HL-60 (cell line): ENCODE data around the gene THRB.

Experiments used
- DNase-seq, 2 experiments: peaks; one replicate each; pipeline ENCODE4 v3.0.0-alpha.2; 2010 to 2020; ENCODE audit warnings: low read depth in 1 of 2, low spot score in 1 of 2
- H3K27ac ChIP-seq: fragments of 250-450 bp; sonication (Bioruptor Pico); replicated peaks from 2 replicates; pipeline ENCODE4 v1.5.1; 2020; ENCODE audit warnings: mild to moderate bottlenecking, moderate library complexity
- H3K27me3 ChIP-seq: fragments of 250-450 bp; sonication (Bioruptor Pico); 2 replicates; pipeline ENCODE4 v1.5.1; 2021; ENCODE audit warnings: mild to moderate bottlenecking, moderate library complexity; ENCODE audit not compliant: insufficient read depth, poor library complexity, severe bottlenecking
- H3K4me3 ChIP-seq: replicated peaks from 2 replicates; pipeline ENCODE4 v1.5.1; 2011; ENCODE audit warnings: mild to moderate bottlenecking, control low read depth, low read length; ENCODE audit not compliant: insufficient read depth
- GABPA ChIP-seq: IDR thresholded peaks from 2 replicates; pipeline ENCODE4 v1.6.1; 2012; ENCODE audit warnings: low read depth
- POLR2AphosphoS5 ChIP-seq: IDR thresholded peaks from 2 replicates; pipeline ENCODE4 v1.6.1; 2012; ENCODE audit warnings: low read depth
- SPI1 ChIP-seq: IDR thresholded peaks from 2 replicates; pipeline ENCODE4 v1.6.1; 2012; ENCODE audit warnings: low read depth, mild to moderate bottlenecking, borderline replicate concordance
- TF ChIP-seq, protein P1 (sequence below): IDR thresholded peaks from one replicate; pipeline ENCODE4 v1.5.1; 2011; ENCODE audit warnings: low read length, control low read depth, inconsistent platforms; ENCODE audit not compliant: insufficient read depth
- TF ChIP-seq, protein P2 (sequence below): IDR thresholded peaks from 2 replicates; pipeline ENCODE4 v1.6.1; 2012; ENCODE audit warnings: low read depth; ENCODE audit not compliant: insufficient replicate concordance

THRB gene

GRCh38 chr3:24211381-24211780 is 283.3 kb downstream of the THRB start:
- no peak overlapping the region for H3K27ac ChIP-seq
- no peak for DNase-seq
- H3K4me3 ChIP-seq, result no peak overlapping the region
- no peaks in the 10 kb centered on the region for H3K27me3 ChIP-seq
- TF ChIP-seq GABPA (no peak), POLR2AphosphoS5 (no peak), SPI1 (no peak)
- TF ChIP-seq, protein P1, sequence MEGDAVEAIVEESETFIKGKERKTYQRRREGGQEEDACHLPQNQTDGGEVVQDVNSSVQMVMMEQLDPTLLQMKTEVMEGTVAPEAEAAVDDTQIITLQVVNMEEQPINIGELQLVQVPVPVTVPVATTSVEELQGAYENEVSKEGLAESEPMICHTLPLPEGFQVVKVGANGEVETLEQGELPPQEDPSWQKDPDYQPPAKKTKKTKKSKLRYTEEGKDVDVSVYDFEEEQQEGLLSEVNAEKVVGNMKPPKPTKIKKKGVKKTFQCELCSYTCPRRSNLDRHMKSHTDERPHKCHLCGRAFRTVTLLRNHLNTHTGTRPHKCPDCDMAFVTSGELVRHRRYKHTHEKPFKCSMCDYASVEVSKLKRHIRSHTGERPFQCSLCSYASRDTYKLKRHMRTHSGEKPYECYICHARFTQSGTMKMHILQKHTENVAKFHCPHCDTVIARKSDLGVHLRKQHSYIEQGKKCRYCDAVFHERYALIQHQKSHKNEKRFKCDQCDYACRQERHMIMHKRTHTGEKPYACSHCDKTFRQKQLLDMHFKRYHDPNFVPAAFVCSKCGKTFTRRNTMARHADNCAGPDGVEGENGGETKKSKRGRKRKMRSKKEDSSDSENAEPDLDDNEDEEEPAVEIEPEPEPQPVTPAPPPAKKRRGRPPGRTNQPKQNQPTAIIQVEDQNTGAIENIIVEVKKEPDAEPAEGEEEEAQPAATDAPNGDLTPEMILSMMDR, result no peak
- TF ChIP-seq, protein P2, sequence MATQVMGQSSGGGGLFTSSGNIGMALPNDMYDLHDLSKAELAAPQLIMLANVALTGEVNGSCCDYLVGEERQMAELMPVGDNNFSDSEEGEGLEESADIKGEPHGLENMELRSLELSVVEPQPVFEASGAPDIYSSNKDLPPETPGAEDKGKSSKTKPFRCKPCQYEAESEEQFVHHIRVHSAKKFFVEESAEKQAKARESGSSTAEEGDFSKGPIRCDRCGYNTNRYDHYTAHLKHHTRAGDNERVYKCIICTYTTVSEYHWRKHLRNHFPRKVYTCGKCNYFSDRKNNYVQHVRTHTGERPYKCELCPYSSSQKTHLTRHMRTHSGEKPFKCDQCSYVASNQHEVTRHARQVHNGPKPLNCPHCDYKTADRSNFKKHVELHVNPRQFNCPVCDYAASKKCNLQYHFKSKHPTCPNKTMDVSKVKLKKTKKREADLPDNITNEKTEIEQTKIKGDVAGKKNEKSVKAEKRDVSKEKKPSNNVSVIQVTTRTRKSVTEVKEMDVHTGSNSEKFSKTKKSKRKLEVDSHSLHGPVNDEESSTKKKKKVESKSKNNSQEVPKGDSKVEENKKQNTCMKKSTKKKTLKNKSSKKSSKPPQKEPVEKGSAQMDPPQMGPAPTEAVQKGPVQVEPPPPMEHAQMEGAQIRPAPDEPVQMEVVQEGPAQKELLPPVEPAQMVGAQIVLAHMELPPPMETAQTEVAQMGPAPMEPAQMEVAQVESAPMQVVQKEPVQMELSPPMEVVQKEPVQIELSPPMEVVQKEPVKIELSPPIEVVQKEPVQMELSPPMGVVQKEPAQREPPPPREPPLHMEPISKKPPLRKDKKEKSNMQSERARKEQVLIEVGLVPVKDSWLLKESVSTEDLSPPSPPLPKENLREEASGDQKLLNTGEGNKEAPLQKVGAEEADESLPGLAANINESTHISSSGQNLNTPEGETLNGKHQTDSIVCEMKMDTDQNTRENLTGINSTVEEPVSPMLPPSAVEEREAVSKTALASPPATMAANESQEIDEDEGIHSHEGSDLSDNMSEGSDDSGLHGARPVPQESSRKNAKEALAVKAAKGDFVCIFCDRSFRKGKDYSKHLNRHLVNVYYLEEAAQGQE, result no peak

GRCh38 chr3:24202071-24202470 is 292.6 kb downstream of the THRB start:
- Histone ChIP-seq H3K27me3 (no peaks in the 10 kb centered on the region), H3K27ac (no peak overlapping the region), H3K4me3 (no peak overlapping the region)
- DNase-seq, result no peak
- TF ChIP-seq GABPA (no peak), POLR2AphosphoS5 (no peak)
- TF ChIP-seq, protein P2, result no peak
- TF ChIP-seq, protein P1, result no peak

DNA sequence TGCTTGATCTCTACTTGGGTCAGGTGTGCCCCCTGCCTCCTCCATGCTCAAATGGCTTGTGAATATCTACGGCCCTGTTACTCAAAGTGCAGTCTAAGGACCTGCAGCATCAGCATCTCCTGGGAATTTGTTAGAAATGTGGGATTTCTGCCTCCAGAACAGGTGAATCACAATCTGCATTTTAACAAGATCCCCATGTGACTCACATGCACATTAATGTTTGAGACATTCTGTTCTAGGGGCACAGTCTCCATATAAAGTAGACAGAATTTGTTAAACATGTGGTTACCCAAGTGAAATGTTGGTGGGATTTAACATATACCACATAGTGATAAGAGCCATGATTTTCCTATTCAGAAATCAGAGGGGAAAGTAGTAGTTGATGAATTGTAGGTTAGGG is 293.3 kb downstream of the THRB start:
- no peak overlapping the region for H3K27ac ChIP-seq
- TF ChIP-seq SPI1 (no peak), POLR2AphosphoS5 (no peak), GABPA (no peak)
- TF ChIP-seq, protein P1, result no peak
- TF ChIP-seq, protein P2, result no peak
- no peak for DNase-seq

More for the DNA sequence above, 293.3 kb downstream of the THRB start:
- no peaks in the 10 kb centered on the region for H3K27me3 ChIP-seq
- H3K4me3 ChIP-seq, result no peak overlapping the region
